Measurements from ENCODE around the gene TSC22D3.
"Not testable (repeated sequence)": the region's sequence is repeated elsewhere in the genome, so short reads cannot be mapped to it uniquely, and the experiment has no call there.

The TSC22D3 gene

GRCh38 chrX:107669885-107670628, 105.5 kb downstream of the TSC22D3 start:
- TF ChIP-seq, protein P1, sequence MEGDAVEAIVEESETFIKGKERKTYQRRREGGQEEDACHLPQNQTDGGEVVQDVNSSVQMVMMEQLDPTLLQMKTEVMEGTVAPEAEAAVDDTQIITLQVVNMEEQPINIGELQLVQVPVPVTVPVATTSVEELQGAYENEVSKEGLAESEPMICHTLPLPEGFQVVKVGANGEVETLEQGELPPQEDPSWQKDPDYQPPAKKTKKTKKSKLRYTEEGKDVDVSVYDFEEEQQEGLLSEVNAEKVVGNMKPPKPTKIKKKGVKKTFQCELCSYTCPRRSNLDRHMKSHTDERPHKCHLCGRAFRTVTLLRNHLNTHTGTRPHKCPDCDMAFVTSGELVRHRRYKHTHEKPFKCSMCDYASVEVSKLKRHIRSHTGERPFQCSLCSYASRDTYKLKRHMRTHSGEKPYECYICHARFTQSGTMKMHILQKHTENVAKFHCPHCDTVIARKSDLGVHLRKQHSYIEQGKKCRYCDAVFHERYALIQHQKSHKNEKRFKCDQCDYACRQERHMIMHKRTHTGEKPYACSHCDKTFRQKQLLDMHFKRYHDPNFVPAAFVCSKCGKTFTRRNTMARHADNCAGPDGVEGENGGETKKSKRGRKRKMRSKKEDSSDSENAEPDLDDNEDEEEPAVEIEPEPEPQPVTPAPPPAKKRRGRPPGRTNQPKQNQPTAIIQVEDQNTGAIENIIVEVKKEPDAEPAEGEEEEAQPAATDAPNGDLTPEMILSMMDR (IDR thresholded peaks at IDR 0.05; ENCODE audit: borderline replicate concordance, insufficient read depth, low read depth, low read length): no peak

DNA sequence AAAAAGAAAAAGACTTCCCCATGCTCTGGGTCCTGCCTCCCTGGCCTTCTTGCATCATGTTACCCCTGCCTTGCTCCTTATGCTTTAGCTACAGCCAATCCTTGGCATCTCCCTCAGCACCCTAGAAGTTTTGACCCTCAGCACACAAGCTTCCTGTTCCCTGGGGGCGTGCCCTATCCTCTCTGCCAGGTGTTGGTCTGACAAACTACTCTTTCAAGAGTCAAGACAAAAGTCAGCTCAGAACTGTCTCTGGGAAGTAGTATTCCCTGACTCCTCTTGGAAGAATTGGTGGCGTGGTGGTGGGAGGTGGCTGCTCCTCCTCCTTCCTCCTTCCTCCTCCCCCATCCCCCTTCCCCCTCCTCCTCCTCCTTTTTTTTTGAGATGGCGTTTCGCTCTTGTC, 106.3 kb downstream of the TSC22D3 start:
- TF ChIP-seq, protein P1 (IDR thresholded peaks at IDR 0.05; ENCODE audit: borderline replicate concordance, insufficient read depth, low read depth, low read length): no peak
- H3K4me3 ChIP-seq (ENCODE audit: low read depth, low read length): no peak overlapping the region

More at GRCh38 chrX:107669885-107670628, 105.5 kb downstream of the TSC22D3 start:
- no peak overlapping the region for H3K4me3 ChIP-seq (ENCODE audit: low read depth, low read length)

DNA sequence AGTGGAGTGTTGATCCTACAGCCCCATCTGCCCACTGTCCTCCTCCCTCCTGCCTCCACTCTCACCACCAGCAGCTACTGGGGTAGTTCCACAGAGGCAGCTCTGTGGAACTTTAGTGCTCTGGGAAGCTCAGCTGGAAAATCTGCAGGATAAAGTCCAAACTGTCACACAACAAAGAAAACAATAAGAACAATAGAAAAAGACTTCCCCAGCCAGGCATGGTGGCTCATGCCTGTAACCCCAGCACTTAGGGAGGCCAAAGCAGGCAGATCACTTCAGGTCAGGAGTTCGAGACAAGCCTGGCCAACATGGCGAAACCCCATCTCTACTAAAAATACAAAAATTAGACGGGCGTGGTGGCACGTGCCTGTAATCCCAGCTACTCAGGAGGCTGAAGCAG, 106.9 kb downstream of the TSC22D3 start:
- not testable (repeated sequence) for H3K4me3 ChIP-seq (ENCODE audit: low read depth, low read length)

DNA sequence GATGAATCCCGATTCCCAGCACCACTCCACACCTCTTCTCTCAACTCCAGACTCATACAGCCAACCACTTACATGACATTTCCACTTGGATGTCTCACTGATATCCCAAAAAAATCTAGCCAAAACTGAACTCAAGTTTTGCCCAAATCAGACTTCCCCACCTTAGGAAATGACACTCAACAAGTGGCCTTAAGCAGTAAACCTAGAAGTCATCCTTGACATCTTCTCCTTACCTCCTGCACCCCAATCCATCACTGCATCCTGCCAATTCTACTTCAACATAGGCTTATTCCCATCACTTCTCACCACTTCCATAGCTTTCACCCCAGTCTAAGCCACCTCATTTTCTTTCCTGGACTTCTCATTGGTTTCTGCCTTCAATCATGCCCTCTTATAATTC, 108.2 kb downstream of the TSC22D3 start:
- no peak overlapping the region for H3K4me3 ChIP-seq (ENCODE audit: low read depth, low read length)
- TF ChIP-seq, protein P1 (IDR thresholded peaks at IDR 0.05; ENCODE audit: borderline replicate concordance, insufficient read depth, low read depth, low read length): no peak

DNA sequence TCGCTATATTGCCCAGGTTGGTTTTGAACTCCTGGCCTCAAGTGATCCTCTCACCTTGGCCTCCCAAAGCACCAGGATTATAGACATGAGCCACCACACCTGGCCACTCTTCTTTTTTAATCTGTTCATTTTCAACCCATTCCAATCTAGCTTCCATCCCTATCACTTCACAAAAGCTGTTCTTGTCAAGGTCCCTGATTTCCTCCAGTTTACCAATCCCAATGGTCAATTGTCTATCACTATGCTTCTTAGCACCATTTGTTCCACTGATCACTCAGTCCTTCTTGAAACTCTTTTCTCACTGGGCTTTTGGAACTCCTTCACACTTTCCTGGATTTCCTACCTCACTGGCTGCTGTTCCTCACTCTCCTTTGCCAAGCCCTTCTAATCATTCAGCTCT, 108.7 kb downstream of the TSC22D3 start:
- TF ChIP-seq, protein P1 (IDR thresholded peaks at IDR 0.05; ENCODE audit: borderline replicate concordance, insufficient read depth, low read depth, low read length): no peak
- H3K4me3 ChIP-seq (ENCODE audit: low read depth, low read length): no peak overlapping the region
